PC-3 (cell line): ENCODE results near the gene MED6. TPM values are rescaled to one million over a fixed set of nuclear protein-coding genes. Genes with fewer than 3 reads are reported as not detected.

Experiments used
- ATAC-seq: fragments of 200-7000 bp; cut with Tn5 transposase; 2 replicates; pipeline ENCODE4 v1.9.1; 2020; ENCODE audit warnings: mild to moderate bottlenecking, moderate library complexity
- BruUV-seq: library from RNA; stranded (reverse); fragments of 400-500 nt; replicated peaks from 2 replicates; lab custom pipeline; 2021; lab: Mats Ljungman, UMichigan
- CTCF ChIA-PET: fragments of 300-600 bp; sonication (Branson Sonifier 250); formaldehyde crosslinking; loops from one replicate; lab custom pipeline; 2022; ENCODE audit warnings: antibody characterized with exemption; lab: Charles Lee
- POLR2A ChIA-PET: fragments of 300-600 bp; sonication (Branson Sonifier 250); formaldehyde crosslinking; loops from one replicate; lab custom pipeline; 2022; ENCODE audit warnings: antibody characterized with exemption; ENCODE audit not compliant: unreplicated experiment; lab: Charles Lee
- DNase-seq: peaks from one replicate; pipeline ENCODE4 v3.0.0-alpha.2; 2015
- H2AFZ ChIP-seq: fragments of 300-600 bp; sonication (generic); 2 replicates; pipeline ENCODE4 v1.6.0; 2016; ENCODE audit warnings: antibody characterized with exemption, low read length
- H3F3A ChIP-seq: fragments of 300-600 bp; sonication (generic); one replicate; pipeline ENCODE4 v1.6.0; 2017; ENCODE audit warnings: antibody characterized with exemption, low read length, control low read depth, mild to moderate bottlenecking; ENCODE audit not compliant: unreplicated experiment
- H3K27ac ChIP-seq: fragments of 300-600 bp; sonication (generic); 2 replicates; pipeline ENCODE4 v1.5.1; 2016; ENCODE audit warnings: mild to moderate bottlenecking, low read length
- H3K27me3 ChIP-seq: fragments of 300-600 bp; sonication (generic); 2 replicates; pipeline ENCODE4 v1.6.1; 2016; ENCODE audit warnings: low read length, mixed read lengths
- H3K36me3 ChIP-seq: fragments of 300-600 bp; sonication (generic); 2 replicates; pipeline ENCODE4 v1.6.1; 2016; ENCODE audit warnings: low read depth, mixed run types, low read length, mixed read lengths
- H3K4me1 ChIP-seq: fragments of 300-600 bp; sonication (generic); 2 replicates; pipeline ENCODE4 v1.5.1; 2016; ENCODE audit warnings: low read length; ENCODE audit not compliant: insufficient read depth
- H3K4me2 ChIP-seq: fragments of 300-600 bp; sonication (generic); 2 replicates; pipeline ENCODE4 v1.6.0; 2016; ENCODE audit warnings: low read length
- H3K4me3 ChIP-seq: fragments of 300-600 bp; sonication (generic); 2 replicates; pipeline ENCODE4 v1.5.1; 2016; ENCODE audit warnings: mild to moderate bottlenecking, low read length, mixed read lengths
- H3K79me2 ChIP-seq: fragments of 300-600 bp; sonication (generic); 2 replicates; pipeline ENCODE4 v1.6.1; 2017; ENCODE audit warnings: low read length, mixed read lengths
- H3K9ac ChIP-seq: fragments of 300-600 bp; sonication (generic); 2 replicates; pipeline ENCODE4 v1.6.0; 2016; ENCODE audit warnings: mild to moderate bottlenecking, low read length
- H3K9me2 ChIP-seq: fragments of 300-600 bp; sonication (generic); replicated peaks from 2 replicates; pipeline ENCODE4 v1.6.1; 2016; ENCODE audit warnings: mixed run types, low read length, mixed read lengths
- H3K9me3 ChIP-seq: fragments of 300-600 bp; sonication (generic); 2 replicates; pipeline ENCODE4 v1.6.1; 2016; ENCODE audit warnings: low read length, mixed read lengths
- H4K20me1 ChIP-seq: fragments of 300-600 bp; sonication (generic); 2 replicates; pipeline ENCODE4 v1.6.1; 2016; ENCODE audit warnings: low read length, mixed read lengths
- EZH2 ChIP-seq: fragments of 300-600 bp; sonication (generic); IDR thresholded peaks from one replicate; pipeline ENCODE4 v1.6.1; 2017; ENCODE audit warnings: antibody characterized with exemption, mild to moderate bottlenecking, low read length; ENCODE audit not compliant: unreplicated experiment
- EZH2phosphoT487 ChIP-seq: fragments of 300-600 bp; sonication (generic); IDR thresholded peaks from 2 replicates; pipeline ENCODE4 v1.6.1; 2018; ENCODE audit warnings: mild to moderate bottlenecking, antibody characterized with exemption, low read length, borderline replicate concordance
- intact Hi-C: fragments of 100-400 bp; cut with micrococcal nuclease; formaldehyde crosslinking; loops from 2 replicates; pipeline ENCODE4 v1.9.0; 2023
- total RNA-seq: library from RNA; depleted of rRNA; stranded (reverse); fragments of >200 nt; gene quantifications from 2 replicates; pipeline ENCODE4 v1.2.3, GENCODE V29; 2014
- TF ChIP-seq, protein P1 (sequence below): fragments of 300-600 bp; sonication (generic); conservative IDR thresholded peaks from 2 replicates; pipeline ENCODE4 v1.5.1; 2017; ENCODE audit warnings: antibody characterized with exemption, low read depth, mild to moderate bottlenecking, low read length

MED6 gene
- total RNA-seq, 1 experiment from 2014 or later = 37.8 TPM

GRCh38 chr14:70641548-70642302, 41.3 kb upstream of the MED6 start, which contains the start of gene TTC9:
Gene TTC9, plus strand, starts transcription at chr14:70641916. Its CDS starts 214 bp downstream, at chr14:70642130.
- intact Hi-C loops = loop anchor here (1.0 to 5.0 kb wide), 4 partner anchors 41 to 166 kb away; partner anchors contain the start of genes MAP3K9 and MED6
- peaks cover 30% of the 10 kb centered on the region for H3K27me3 ChIP-seq
- ChIA-PET CTCF (interaction anchor here (0.6 to 1.6 kb wide), 2 partner anchors 64 to 176 kb away, joined by 5 to 9 read pairs; no protein-coding TSS in a partner anchor), POLR2A (interaction anchor here (0.6 to 1.0 kb wide), 2 partner anchors 57 to 148 kb away, joined by 3 to 4 read pairs; no protein-coding TSS in a partner anchor)
- ATAC-seq (peak; percentile 43), DNase-seq (peak; percentile 8)
- H3F3A ChIP-seq = no peaks in the 10 kb centered on the region
- no peak within 1 kb of the TSS for H3K27ac ChIP-seq
- peak within 1 kb of the TSS; percentile 98 for H3K4me2 ChIP-seq
- TF ChIP-seq EZH2phosphoT487 (no peak), EZH2 (peak; percentile 12)
- TF ChIP-seq, protein P1, sequence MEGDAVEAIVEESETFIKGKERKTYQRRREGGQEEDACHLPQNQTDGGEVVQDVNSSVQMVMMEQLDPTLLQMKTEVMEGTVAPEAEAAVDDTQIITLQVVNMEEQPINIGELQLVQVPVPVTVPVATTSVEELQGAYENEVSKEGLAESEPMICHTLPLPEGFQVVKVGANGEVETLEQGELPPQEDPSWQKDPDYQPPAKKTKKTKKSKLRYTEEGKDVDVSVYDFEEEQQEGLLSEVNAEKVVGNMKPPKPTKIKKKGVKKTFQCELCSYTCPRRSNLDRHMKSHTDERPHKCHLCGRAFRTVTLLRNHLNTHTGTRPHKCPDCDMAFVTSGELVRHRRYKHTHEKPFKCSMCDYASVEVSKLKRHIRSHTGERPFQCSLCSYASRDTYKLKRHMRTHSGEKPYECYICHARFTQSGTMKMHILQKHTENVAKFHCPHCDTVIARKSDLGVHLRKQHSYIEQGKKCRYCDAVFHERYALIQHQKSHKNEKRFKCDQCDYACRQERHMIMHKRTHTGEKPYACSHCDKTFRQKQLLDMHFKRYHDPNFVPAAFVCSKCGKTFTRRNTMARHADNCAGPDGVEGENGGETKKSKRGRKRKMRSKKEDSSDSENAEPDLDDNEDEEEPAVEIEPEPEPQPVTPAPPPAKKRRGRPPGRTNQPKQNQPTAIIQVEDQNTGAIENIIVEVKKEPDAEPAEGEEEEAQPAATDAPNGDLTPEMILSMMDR = no peak
- no peaks in the 10 kb centered on the region for H3K9me2 ChIP-seq
- H3K9me3 ChIP-seq = no peaks in the 10 kb centered on the region
- H3K9ac ChIP-seq = peak within 1 kb of the TSS; percentile 52
- H3K4me1 ChIP-seq = peaks cover 13% of the 10 kb centered on the region; the same call in 1 of the 2 replicates
- no peaks in the 10 kb centered on the region for H3K79me2 ChIP-seq
- peak within 1 kb of the TSS; percentile 92 for H2AFZ ChIP-seq
- BruUV-seq = no TSS peak
- peak within 1 kb of the TSS; percentile 85 for H3K4me3 ChIP-seq
- H4K20me1 ChIP-seq = no peaks in the 10 kb centered on the region
- no peaks in the 10 kb centered on the region for H3K36me3 ChIP-seq

DNA sequence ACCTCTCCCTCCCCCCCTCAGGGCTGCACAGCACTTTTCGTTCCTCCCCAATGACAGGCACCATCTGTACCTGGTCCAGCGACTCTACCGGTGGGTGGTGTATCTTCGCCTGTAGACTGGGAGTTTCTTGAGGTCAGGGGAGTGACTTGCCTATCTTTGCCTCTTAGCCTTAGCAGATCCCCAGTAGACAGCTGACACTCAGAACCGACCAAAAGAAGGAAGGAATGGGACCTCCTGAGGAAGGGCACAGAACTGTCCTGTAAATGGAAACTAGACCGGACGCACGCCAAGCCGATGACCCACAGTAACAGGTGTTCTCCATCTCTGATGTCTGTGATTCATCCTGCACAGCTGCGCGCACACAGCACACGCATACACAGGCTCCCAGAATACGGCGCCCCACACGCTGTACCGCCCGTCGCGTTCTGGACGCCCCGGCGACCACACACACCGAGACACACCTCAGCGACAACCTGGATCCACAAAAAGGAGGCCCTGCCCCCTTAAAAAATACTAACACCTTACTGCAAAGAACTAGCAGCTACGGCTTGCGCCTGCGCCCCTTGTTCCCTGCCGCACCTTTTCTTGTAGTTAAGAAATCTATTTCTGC, 40.6 kb upstream of the MED6 start:
- Histone ChIP-seq H3F3A (no peaks in the 10 kb centered on the region), H3K4me3 (peak overlapping the region; percentile 85), H3K9me2 (no peaks in the 10 kb centered on the region), H3K27ac (no peak overlapping the region), H3K4me2 (peak overlapping the region; percentile 96), H2AFZ (peak overlapping the region; percentile 85), H3K9ac (no peak overlapping the region; the same call in 1 of the 2 replicates), H4K20me1 (no peaks in the 10 kb centered on the region), H3K79me2 (no peaks in the 10 kb centered on the region), H3K4me1 (peaks cover 17% of the 10 kb centered on the region; the same call in 1 of the 2 replicates), H3K36me3 (no peaks in the 10 kb centered on the region), H3K9me3 (peaks cover 1% of the 10 kb centered on the region), H3K27me3 (peaks cover 30% of the 10 kb centered on the region)
- TF ChIP-seq EZH2phosphoT487 (no peak), EZH2 (no peak)
- TF ChIP-seq, protein P1 = no peak
- peak; percentile 69 for DNase-seq
- CTCF ChIA-PET = interaction anchor here (0.6 to 1.6 kb wide), 2 partner anchors 65 to 177 kb away, joined by 5 to 9 read pairs; no protein-coding TSS in a partner anchor
- intact Hi-C loops = loop anchor here (1.0 to 5.0 kb wide), 3 partner anchors 57 to 166 kb away; partner anchors contain the start of gene MAP3K9
- BruUV-seq = TSS peak; percentile 66
- ATAC-seq = peak; percentile 78
- POLR2A ChIA-PET = no interaction called here
